B cell (primary cell): ENCODE measurements around the gene TUBGCP2. TPM values are rescaled to one million over a fixed set of nuclear protein-coding genes. Genes with fewer than 3 reads are reported as not detected.

Source experiments
- ATAC-seq: fragments of 200-7000 bp; cut with Tn5 transposase; one replicate; pipeline ENCODE4 v1.10.0; 2021; ENCODE audit warnings: low read depth, mild to moderate bottlenecking, moderate number of reproducible peaks, moderate library complexity
- CTCF ChIA-PET: fragments of 350-600 bp; sonication (Branson Sonifier 250); formaldehyde crosslinking; loops from one replicate; lab custom pipeline; 2021; ENCODE audit warnings: antibody characterized with exemption, inconsistent platforms; lab: Charles Lee
- POLR2A ChIA-PET: fragments of 350-600 bp; sonication (Branson Sonifier 250); formaldehyde crosslinking; loops from one replicate; lab custom pipeline; 2021; ENCODE audit warnings: antibody characterized with exemption; lab: Charles Lee
- DNase-seq: peaks from one replicate; pipeline ENCODE4 v3.0.0; 2013
- H2AFZ ChIP-seq: 2 replicates; pipeline ENCODE4 v1.6.1; 2012; ENCODE audit warnings: mild to moderate bottlenecking, low read depth, low read length; ENCODE audit not compliant: insufficient read depth, poor library complexity, severe bottlenecking
- H3K27ac ChIP-seq, 2 donors: 1 replicate in 1 of 2; 2 replicates in 1 of 2; pipeline ENCODE4 v1.5.1; 2012 to 2013; ENCODE audit warnings: low read length in 2 of 2, mild to moderate bottlenecking in 2 of 2, moderate library complexity in 1 of 2
- H3K27me3 ChIP-seq, 4 experiments: fragments of 200-600 bp in 1 of 4; sonication (generic) in 1 of 4; replicated peaks in 1 of 4; 1 replicate in 2 of 4; 2 replicates in 2 of 4; pipeline versions ENCODE4 v1.6.1 to v1.7.0; 2013 to 2016; ENCODE audit warnings: low read length in 3 of 4, mild to moderate bottlenecking in 2 of 4, mixed read lengths in 1 of 4, moderate library complexity in 1 of 4; ENCODE audit not compliant: insufficient read depth in 4 of 4, control insufficient read depth in 3 of 4; ENCODE audit errors: control extremely low read depth in 1 of 4
- H3K36me3 ChIP-seq, 2 experiments: replicated peaks in 1 of 2; 1 replicate in 1 of 2; 2 replicates in 1 of 2; pipeline versions ENCODE4 v1.6.1 to v1.7.1; 2013; ENCODE audit warnings: low read length in 1 of 2; ENCODE audit not compliant: insufficient read depth in 2 of 2, control insufficient read depth in 1 of 2; ENCODE audit errors: control extremely low read depth in 1 of 2, extremely low read depth in 1 of 2
- H3K4me1 ChIP-seq, 2 donors: fragments of 200-600 bp in 1 of 2; sonication (generic) in 1 of 2; 1 replicate in 1 of 2; 2 replicates in 1 of 2; pipeline versions ENCODE4 v1.5.1 to v1.6.1; 2013 to 2017; ENCODE audit warnings: low read length in 2 of 2; ENCODE audit not compliant: control insufficient read depth in 2 of 2, insufficient read depth in 2 of 2
- H3K4me2 ChIP-seq: replicated peaks from 2 replicates; pipeline ENCODE3; 2012; ENCODE audit warnings: mild to moderate bottlenecking, low read depth, low read length; ENCODE audit not compliant: poor library complexity, severe bottlenecking
- H3K4me3 ChIP-seq, 5 experiments: fragments of 200-600 bp in 1 of 5; sonication (generic) in 1 of 5; 1 replicate in 3 of 5; 2 replicates in 2 of 5; pipeline versions ENCODE4 v1.5.1 to v1.7.0; 2011 to 2016; ENCODE audit warnings: low read length in 4 of 5, mild to moderate bottlenecking in 4 of 5, low read depth in 2 of 5, control low read depth in 1 of 5, moderate library complexity in 1 of 5; ENCODE audit not compliant: insufficient read depth in 1 of 5; ENCODE audit errors: control extremely low read depth in 1 of 5, extremely low read depth in 1 of 5
- H3K79me2 ChIP-seq: fragments of 200-600 bp; sonication (generic); one replicate; pipeline ENCODE4 v1.6.0; 2016; ENCODE audit warnings: low read length; ENCODE audit not compliant: control insufficient read depth, insufficient read depth
- H3K9ac ChIP-seq: fragments of 200-600 bp; sonication (generic); 2 replicates; pipeline ENCODE4 v1.6.1; 2017; ENCODE audit warnings: mild to moderate bottlenecking, low read length, moderate library complexity
- H3K9me3 ChIP-seq, 3 donors: one replicate each; pipeline versions ENCODE4 v1.6.1 to v1.7.1; 2013; ENCODE audit warnings: low read length in 2 of 3; ENCODE audit not compliant: control insufficient read depth in 2 of 3, insufficient read depth in 1 of 3; ENCODE audit errors: control extremely low read depth in 1 of 3
- H4K20me1 ChIP-seq: 2 replicates; pipeline ENCODE4 v1.6.0; 2012; ENCODE audit warnings: mild to moderate bottlenecking, low read length; ENCODE audit not compliant: insufficient read depth, control insufficient read depth, poor library complexity, severe bottlenecking
- H3K27ac Mint-ChIP-seq: one replicate; pipeline ENCODE4 v1.8.0; 2021; ENCODE audit warnings: mixed read lengths
- H3K27me3 Mint-ChIP-seq: one replicate; pipeline ENCODE4 v1.8.0; 2021; ENCODE audit warnings: mixed read lengths
- H3K4me1 Mint-ChIP-seq: one replicate; pipeline ENCODE4 v1.8.0; 2021; ENCODE audit warnings: mixed read lengths
- H3K4me3 Mint-ChIP-seq: one replicate; pipeline ENCODE4 v1.8.0; 2021; ENCODE audit warnings: mixed read lengths
- H3K9me3 Mint-ChIP-seq: one replicate; pipeline ENCODE4 v1.8.0; 2022; ENCODE audit warnings: mixed read lengths; ENCODE audit not compliant: insufficient read depth
- EZH2 ChIP-seq: IDR thresholded peaks from 2 replicates; pipeline ENCODE4 v1.6.1; 2012; ENCODE audit warnings: borderline replicate concordance, low read depth, mild to moderate bottlenecking, moderate library complexity, low read length; ENCODE audit not compliant: insufficient read depth, poor library complexity, severe bottlenecking
- WGBS: methylation state at CpG from one replicate; pipeline ENCODE4 v1.1.5; 2013; ENCODE audit warnings: missing lambda C conversion rate; ENCODE audit not compliant: insufficient coverage; 5-methylcytosine and 5-hydroxymethylcytosine counted together
- intact Hi-C: fragments of 100-400 bp; cut with micrococcal nuclease; formaldehyde crosslinking; loops from one replicate; pipeline ENCODE4 v1.10.0; 2022
- polyA plus RNA-seq: library from polyadenylated mRNA; depleted of rRNA; stranded (reverse); fragments of >200 nt; gene quantifications from 2 replicates; pipeline ENCODE4 v1.2.3, GENCODE V29; 2012
- total RNA-seq, 2 donors: library from RNA; stranded (reverse); fragments of 120-200 nt in 1 of 2; gene quantifications; 1 replicate in 1 of 2; 2 replicates in 1 of 2; pipeline versions ENCODE4 v1.2.3 to v1.2.4, GENCODE V29; 2013 to 2022
- TF ChIP-seq, protein P1 (sequence below): fragments of 200-600 bp; IDR thresholded peaks from one replicate; pipeline ENCODE4 v1.8.0; 2022; ENCODE audit warnings: antibody characterized with exemption, mild to moderate bottlenecking

Gene TUBGCP2
- total and polyA plus RNA-seq, 2 donors (not counting 1 experiment from before 2014, with no cell fraction given), result 50.3 to 90.3 TPM

DNA sequence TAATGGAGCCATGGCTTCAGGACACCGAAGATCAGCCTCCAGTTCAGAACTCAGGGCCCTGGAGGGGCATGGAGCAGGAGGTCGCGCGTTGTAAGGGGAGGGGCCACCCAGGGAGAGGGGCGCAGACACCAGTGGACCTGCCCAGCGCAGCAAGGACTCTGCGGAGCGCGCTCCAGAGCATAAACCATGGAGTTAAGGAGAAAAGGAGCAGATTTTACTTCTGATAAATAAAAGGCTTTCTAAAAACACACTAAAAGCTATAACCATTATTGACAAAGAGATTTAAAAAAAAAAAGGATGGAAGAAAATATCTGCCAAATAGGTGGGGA, 17.5 kb upstream of the TUBGCP2 start:
- H3K9ac ChIP-seq, result peak overlapping the region; percentile 57
- POLR2A ChIA-PET, result interaction anchor here (0.7 kb wide), 1 partner anchor 10 kb away, joined by 3 read pairs; no protein-coding TSS in a partner anchor
- peak overlapping the region; percentile 85 for H3K4me2 ChIP-seq

More for the DNA sequence above, 17.5 kb upstream of the TUBGCP2 start:
- ATAC-seq (no peak), DNase-seq (no peak)
- TF ChIP-seq, protein P1, sequence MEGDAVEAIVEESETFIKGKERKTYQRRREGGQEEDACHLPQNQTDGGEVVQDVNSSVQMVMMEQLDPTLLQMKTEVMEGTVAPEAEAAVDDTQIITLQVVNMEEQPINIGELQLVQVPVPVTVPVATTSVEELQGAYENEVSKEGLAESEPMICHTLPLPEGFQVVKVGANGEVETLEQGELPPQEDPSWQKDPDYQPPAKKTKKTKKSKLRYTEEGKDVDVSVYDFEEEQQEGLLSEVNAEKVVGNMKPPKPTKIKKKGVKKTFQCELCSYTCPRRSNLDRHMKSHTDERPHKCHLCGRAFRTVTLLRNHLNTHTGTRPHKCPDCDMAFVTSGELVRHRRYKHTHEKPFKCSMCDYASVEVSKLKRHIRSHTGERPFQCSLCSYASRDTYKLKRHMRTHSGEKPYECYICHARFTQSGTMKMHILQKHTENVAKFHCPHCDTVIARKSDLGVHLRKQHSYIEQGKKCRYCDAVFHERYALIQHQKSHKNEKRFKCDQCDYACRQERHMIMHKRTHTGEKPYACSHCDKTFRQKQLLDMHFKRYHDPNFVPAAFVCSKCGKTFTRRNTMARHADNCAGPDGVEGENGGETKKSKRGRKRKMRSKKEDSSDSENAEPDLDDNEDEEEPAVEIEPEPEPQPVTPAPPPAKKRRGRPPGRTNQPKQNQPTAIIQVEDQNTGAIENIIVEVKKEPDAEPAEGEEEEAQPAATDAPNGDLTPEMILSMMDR, result no peak
- peak; percentile 44 for TF ChIP-seq EZH2
- H3K27ac Mint-ChIP-seq, result no peak overlapping the region
- peak overlapping the region in 3 of 5 experiments; percentile 23 to 51 (median 36) for H3K4me3 ChIP-seq
- no peaks in the 10 kb centered on the region for H3K36me3 ChIP-seq
- peaks cover 26 to 42% of the 10 kb centered on the region in 2 donors for H3K4me1 ChIP-seq
- peaks cover 0 to 21% (median 0%) of the 10 kb centered on the region in 3 donors for H3K9me3 ChIP-seq
- peak overlapping the region; percentile 71 for H2AFZ ChIP-seq
- intact Hi-C loops, result no loop called here
- peak overlapping the region; percentile 74 for H3K4me3 Mint-ChIP-seq
- H3K9me3 Mint-ChIP-seq, result no peaks in the 10 kb centered on the region
- peaks cover 14% of the 10 kb centered on the region for H3K4me1 Mint-ChIP-seq
- peaks cover 44% of the 10 kb centered on the region for H3K27me3 Mint-ChIP-seq
- peaks cover 0 to 55% (median 38%) of the 10 kb centered on the region in 4 experiments for H3K27me3 ChIP-seq
- no peaks in the 10 kb centered on the region for H4K20me1 ChIP-seq
- 0% methylated on average over 3 of the region's 9 CpGs for WGBS
- CTCF ChIA-PET, result no interaction called here
- no peak overlapping the region for H3K27ac ChIP-seq
- no peaks in the 10 kb centered on the region for H3K79me2 ChIP-seq
